Sigmoid colon (tissue), 7 donors: ENCODE data around the gene ZNF462. TPM values are rescaled to one million over a fixed set of nuclear protein-coding genes. Genes with fewer than 3 reads are reported as not detected.
"Not testable (repeated sequence)": the region's sequence is repeated elsewhere in the genome, so short reads cannot be mapped to it uniquely, and the experiment has no call there.

Source experiments
- DNase-seq: peaks from one replicate; pipeline ENCODE4 v3.0.0-alpha.2; 2019
- H3K27ac ChIP-seq, 4 donors: fragments of 200-600 bp; sonication (generic); one replicate each; pipeline ENCODE4 v1.5.1; 2016 to 2019; ENCODE audit warnings: mild to moderate bottlenecking in 1 of 4
- H3K27me3 ChIP-seq, 3 donors: fragments of 200-600 bp; sonication (generic); one replicate each; pipeline ENCODE4 v1.5.1; 2019; ENCODE audit warnings: mild to moderate bottlenecking in 1 of 3
- H3K36me3 ChIP-seq, 4 donors: fragments of 200-600 bp; sonication (generic); one replicate each; pipeline ENCODE4 v1.5.1; 2016 to 2019
- H3K4me1 ChIP-seq, 4 donors: fragments of 200-600 bp; sonication (generic); one replicate each; pipeline ENCODE4 v1.5.1; 2017 to 2019
- H3K4me3 ChIP-seq, 4 donors: fragments of 200-600 bp; sonication (generic); one replicate each; pipeline ENCODE4 v1.5.1; 2017 to 2019; ENCODE audit warnings: mild to moderate bottlenecking in 2 of 4, moderate library complexity in 1 of 4
- H3K9me3 ChIP-seq, 4 donors: fragments of 200-600 bp in 3 of 4; sonication (generic) in 3 of 4; one replicate each; pipeline versions ENCODE4 v1.5.1 to v1.6.1; 2013 to 2019
- EP300 ChIP-seq, 4 donors: sonication (generic); formaldehyde crosslinking; IDR thresholded peaks; one replicate each; pipeline ENCODE4 v1.6.1; 2017; ENCODE audit warnings: antibody characterized with exemption in 4 of 4
- POLR2A ChIP-seq, 2 donors: fragments of 450-650 bp; IDR thresholded peaks; one replicate each; pipeline ENCODE4 v1.6.1; 2016; ENCODE audit warnings: antibody characterized with exemption in 2 of 2, mild to moderate bottlenecking in 2 of 2, moderate library complexity in 2 of 2
- POLR2AphosphoS5 ChIP-seq, 4 donors: sonication (generic); formaldehyde crosslinking; IDR thresholded peaks; one replicate each; pipeline ENCODE4 v1.6.1; 2017; ENCODE audit warnings: antibody characterized with exemption in 4 of 4
- WGBS, 2 donors: extraction: QIAGEN DNeasy Blood & Tissue Kit; methylation state at CpG; one replicate each; pipeline ENCODE4 v1.1.7; 2013; 5-methylcytosine and 5-hydroxymethylcytosine counted together
- intact Hi-C: fragments of 100-400 bp; cut with DNase I; formaldehyde crosslinking; loops from one replicate; pipeline ENCODE4 v1.15.1; 2023
- polyA plus RNA-seq, 3 donors: library from polyadenylated mRNA; stranded (reverse); fragments of 200-250 nt; gene quantifications; one replicate each; pipeline ENCODE4 v1.2.3, GENCODE V29; 2013
- total RNA-seq, 4 donors: library from RNA; depleted of rRNA; stranded (reverse); fragments of >200 nt; gene quantifications; one replicate each; pipeline ENCODE4 v1.1.0, GENCODE V29; 2016
- TF ChIP-seq, protein P1 (sequence below), 4 experiments: fragments of 450-650 bp in 3 of 4; fragments of 200-600 bp in 1 of 4; IDR thresholded peaks; one replicate each; pipeline ENCODE4 v1.5.1; 2016 to 2019; ENCODE audit warnings: antibody characterized with exemption in 4 of 4, mild to moderate bottlenecking in 3 of 4, moderate library complexity in 2 of 4
- donor health status: healthy with polysubstance abuse.
- donor health status: Bipolar disorder and iron deficiency.
- donor health status: healthy.

ZNF462 gene
- total and polyA plus RNA-seq, 7 donors, result 0.60 to 33.8 (median 21.7) TPM

DNA sequence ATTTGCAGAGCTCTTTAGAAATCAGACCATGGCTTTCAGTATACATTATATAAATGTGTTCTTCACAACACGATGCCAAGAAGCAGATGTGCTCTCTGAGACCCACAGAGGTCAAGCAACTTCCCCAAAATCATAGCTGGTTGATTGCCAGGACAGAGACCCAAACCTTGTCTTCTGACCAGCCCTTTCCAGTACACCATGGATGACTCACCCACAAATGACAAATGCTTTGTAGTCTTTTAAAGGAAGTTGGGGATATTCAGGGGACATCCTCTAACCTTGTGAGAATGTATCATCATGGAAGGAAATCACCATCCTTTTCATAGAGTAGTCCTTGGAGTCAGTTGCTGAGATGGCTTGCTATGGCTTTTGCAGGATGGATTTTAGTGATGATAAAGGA is 30.1 kb downstream of the ZNF462 start:
- Histone ChIP-seq H3K9me3 (no peaks in the 10 kb centered on the region), H3K27me3 (no peaks in the 10 kb centered on the region), H3K36me3 (no peaks in the 10 kb centered on the region), H3K4me3 (no peak overlapping the region), H3K27ac (peak overlapping the region; percentile 46 to 75 (median 68)), H3K4me1 (peaks cover 0 to 84% (median 53%) of the 10 kb centered on the region in 4 donors)
- intact Hi-C loops, result no loop called here
- 49 to 76% methylated on average over 1 of the region's 1 CpG for WGBS, 2 donors
- no peak for DNase-seq
- TF ChIP-seq POLR2AphosphoS5 (IDR thresholded peaks at IDR 0.05) (peak in 1 of 4 donors; percentile 36), POLR2A (IDR thresholded peaks at IDR 0.05) (no peak)

GRCh38 chr9:106896695-106897094 is 33.7 kb downstream of the ZNF462 start:
- no peak for DNase-seq
- Histone ChIP-seq H3K36me3 (no peaks in the 10 kb centered on the region), H3K27me3 (no peaks in the 10 kb centered on the region), H3K27ac (peak overlapping the region in 3 of 4 donors; percentile 25 to 71 (median 69)), H3K9me3 (no peaks in the 10 kb centered on the region), H3K4me3 (no peak overlapping the region), H3K4me1 (peaks cover 0 to 58% (median 49%) of the 10 kb centered on the region in 4 donors)
- intact Hi-C loops, result no loop called here
- WGBS, 2 donors, result 66 to 75% methylated on average over 1 of the region's 1 CpG
- TF ChIP-seq, protein P1, sequence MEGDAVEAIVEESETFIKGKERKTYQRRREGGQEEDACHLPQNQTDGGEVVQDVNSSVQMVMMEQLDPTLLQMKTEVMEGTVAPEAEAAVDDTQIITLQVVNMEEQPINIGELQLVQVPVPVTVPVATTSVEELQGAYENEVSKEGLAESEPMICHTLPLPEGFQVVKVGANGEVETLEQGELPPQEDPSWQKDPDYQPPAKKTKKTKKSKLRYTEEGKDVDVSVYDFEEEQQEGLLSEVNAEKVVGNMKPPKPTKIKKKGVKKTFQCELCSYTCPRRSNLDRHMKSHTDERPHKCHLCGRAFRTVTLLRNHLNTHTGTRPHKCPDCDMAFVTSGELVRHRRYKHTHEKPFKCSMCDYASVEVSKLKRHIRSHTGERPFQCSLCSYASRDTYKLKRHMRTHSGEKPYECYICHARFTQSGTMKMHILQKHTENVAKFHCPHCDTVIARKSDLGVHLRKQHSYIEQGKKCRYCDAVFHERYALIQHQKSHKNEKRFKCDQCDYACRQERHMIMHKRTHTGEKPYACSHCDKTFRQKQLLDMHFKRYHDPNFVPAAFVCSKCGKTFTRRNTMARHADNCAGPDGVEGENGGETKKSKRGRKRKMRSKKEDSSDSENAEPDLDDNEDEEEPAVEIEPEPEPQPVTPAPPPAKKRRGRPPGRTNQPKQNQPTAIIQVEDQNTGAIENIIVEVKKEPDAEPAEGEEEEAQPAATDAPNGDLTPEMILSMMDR (IDR thresholded peaks at IDR 0.05), result no peak
- TF ChIP-seq EP300 (IDR thresholded peaks at IDR 0.05) (no peak), POLR2AphosphoS5 (IDR thresholded peaks at IDR 0.05) (no peak), POLR2A (IDR thresholded peaks at IDR 0.05) (no peak)

GRCh38 chr9:106897236-106897635 is 34.3 kb downstream of the ZNF462 start:
- H3K27me3 ChIP-seq, result no peaks in the 10 kb centered on the region
- peak overlapping the region; percentile 25 to 71 (median 54) for H3K27ac ChIP-seq
- no peaks in the 10 kb centered on the region for H3K36me3 ChIP-seq
- H3K9me3 ChIP-seq, result no peaks in the 10 kb centered on the region
- WGBS, 2 donors, result 32 to 60% methylated on average over 1 of the region's 1 CpG
- H3K4me3 ChIP-seq, result no peak overlapping the region
- intact Hi-C loops, result no loop called here
- TF ChIP-seq, protein P1 (IDR thresholded peaks at IDR 0.05), result no peak
- no peak for TF ChIP-seq POLR2A (IDR thresholded peaks at IDR 0.05)
- no peak for TF ChIP-seq EP300 (IDR thresholded peaks at IDR 0.05)
- TF ChIP-seq POLR2AphosphoS5 (IDR thresholded peaks at IDR 0.05), result no peak
- peaks cover 0 to 53% (median 45%) of the 10 kb centered on the region in 4 donors for H3K4me1 ChIP-seq
- no peak for DNase-seq

GRCh38 chr9:106897751-106898150 is 34.8 kb downstream of the ZNF462 start:
- Histone ChIP-seq H3K9me3 (no peaks in the 10 kb centered on the region), H3K27ac (peak overlapping the region; percentile 25 to 71 (median 54)), H3K27me3 (no peaks in the 10 kb centered on the region), H3K4me1 (peaks cover 0 to 47% (median 39%) of the 10 kb centered on the region in 4 donors), H3K4me3 (no peak overlapping the region), H3K36me3 (no peaks in the 10 kb centered on the region)
- DNase-seq, result no peak
- TF ChIP-seq EP300 (IDR thresholded peaks at IDR 0.05) (no peak), POLR2A (IDR thresholded peaks at IDR 0.05) (no peak), POLR2AphosphoS5 (IDR thresholded peaks at IDR 0.05) (no peak)
- TF ChIP-seq, protein P1 (IDR thresholded peaks at IDR 0.05), result no peak
- intact Hi-C loops, result no loop called here
- 81 to 86% methylated on average over 3 of the region's 3 CpGs for WGBS, 2 donors

DNA sequence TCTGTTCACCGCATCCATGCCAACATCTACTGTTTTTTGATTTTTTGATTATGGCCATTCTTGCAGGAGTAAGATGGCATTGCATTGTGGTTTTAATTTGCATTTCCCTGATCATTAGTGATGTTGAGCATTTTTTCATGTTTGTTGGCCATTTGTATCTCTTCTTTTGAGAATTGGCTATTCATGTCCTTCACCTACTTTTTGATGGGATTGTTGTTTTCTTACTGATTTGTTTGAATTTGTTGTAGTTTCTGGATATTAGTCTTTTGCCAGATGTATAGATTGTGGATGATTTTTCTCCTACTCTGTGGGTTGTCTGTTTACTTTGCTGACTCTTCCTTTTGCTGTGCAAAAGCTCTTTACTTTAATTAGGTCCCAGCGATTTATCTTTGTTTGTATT is 37.6 kb downstream of the ZNF462 start:
- intact Hi-C loops, H3K9me3 ChIP-seq, H3K27me3 ChIP-seq, DNase-seq, H3K4me3 ChIP-seq, H3K36me3 ChIP-seq, H3K27ac ChIP-seq: not testable (repeated sequence)
- peaks cover 0 to 32% (median 28%) of the 10 kb centered on the region in 4 donors for H3K4me1 ChIP-seq
- WGBS, 2 donors, result 79 to 89% methylated on average over 2 of the region's 2 CpGs

DNA sequence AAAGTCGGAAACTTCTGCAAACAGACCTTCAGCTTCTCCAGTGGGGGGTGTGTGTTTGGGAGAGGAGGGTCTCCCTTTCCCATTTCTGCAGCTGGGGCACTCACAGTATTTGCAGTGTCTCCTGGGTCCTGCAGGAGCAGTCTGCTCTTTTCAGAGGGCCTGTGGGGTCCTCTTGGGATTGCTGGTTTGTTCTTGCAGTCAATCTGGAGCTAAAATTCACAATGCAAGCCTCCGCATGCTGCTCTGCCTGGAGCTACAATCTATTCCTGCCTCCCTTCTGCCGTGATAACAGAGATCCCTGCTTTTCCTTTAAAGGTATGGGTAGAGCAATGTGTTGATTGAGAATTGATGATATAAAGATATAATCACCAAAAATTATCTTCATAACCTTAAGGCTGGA is 43.2 kb downstream of the ZNF462 start:
- Histone ChIP-seq H3K27me3 (no peaks in the 10 kb centered on the region), H3K4me3 (no peak overlapping the region), H3K27ac (no peak overlapping the region), H3K9me3 (no peaks in the 10 kb centered on the region), H3K36me3 (no peaks in the 10 kb centered on the region), H3K4me1 (no peaks in the 10 kb centered on the region)
- WGBS, 2 donors, result 91 to 94% methylated on average over 3 of the region's 3 CpGs
- no peak for DNase-seq
- TF ChIP-seq POLR2A (IDR thresholded peaks at IDR 0.05) (no peak), POLR2AphosphoS5 (IDR thresholded peaks at IDR 0.05) (no peak), EP300 (IDR thresholded peaks at IDR 0.05) (no peak)
- TF ChIP-seq, protein P1 (IDR thresholded peaks at IDR 0.05), result no peak
- intact Hi-C loops, result no loop called here
